KOPT-K1 (cell line): ENCODE measurements around the gene SCO2.
A peak's percentile ranks its signal among the peaks of the same experiment; 100 is the strongest.

Source experiments
- H3K27ac ChIP-seq: fragments of 200-600 bp; sonication (generic); 2 replicates; pipeline ENCODE4 v1.5.1; 2016; ENCODE audit warnings: antibody characterized with exemption, mild to moderate bottlenecking, low read depth, low read length; ENCODE audit not compliant: poor library complexity, severe bottlenecking
- H3K36me3 ChIP-seq: fragments of 200-600 bp; sonication (generic); 2 replicates; pipeline ENCODE4 v1.5.1; 2017; ENCODE audit warnings: antibody characterized with exemption, mild to moderate bottlenecking, low read length, moderate library complexity; ENCODE audit not compliant: insufficient read depth
- H3K9me3 ChIP-seq: fragments of 200-600 bp; sonication (generic); 2 replicates; pipeline ENCODE4 v1.5.1; 2017; ENCODE audit warnings: antibody characterized with exemption, low read length, mild to moderate bottlenecking; ENCODE audit not compliant: insufficient read depth, poor library complexity, severe bottlenecking

The SCO2 gene

DNA sequence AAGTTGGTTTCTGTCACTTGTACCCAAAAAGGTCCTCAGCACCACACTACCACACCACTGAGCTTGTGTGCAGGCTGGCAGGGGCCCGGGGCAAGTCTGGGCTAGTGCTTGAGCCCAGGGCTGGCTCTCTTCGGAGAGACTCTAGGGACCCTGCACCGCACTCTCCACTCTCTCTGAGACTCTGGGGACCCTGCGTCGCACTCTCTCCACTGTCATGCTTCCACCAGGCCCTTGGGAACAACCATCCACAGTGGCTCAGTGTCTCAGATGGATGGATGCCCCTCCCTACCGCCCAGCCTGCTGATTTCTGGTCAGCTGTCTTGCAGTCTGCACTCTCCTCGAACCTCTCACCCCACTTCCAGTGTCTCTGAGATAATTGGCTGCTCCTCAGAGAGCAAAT, 48.5 kb downstream of the SCO2 start:
- H3K36me3 ChIP-seq = no peaks in the 10 kb centered on the region
- H3K9me3 ChIP-seq = no peaks in the 10 kb centered on the region
- no peak overlapping the region for H3K27ac ChIP-seq

DNA sequence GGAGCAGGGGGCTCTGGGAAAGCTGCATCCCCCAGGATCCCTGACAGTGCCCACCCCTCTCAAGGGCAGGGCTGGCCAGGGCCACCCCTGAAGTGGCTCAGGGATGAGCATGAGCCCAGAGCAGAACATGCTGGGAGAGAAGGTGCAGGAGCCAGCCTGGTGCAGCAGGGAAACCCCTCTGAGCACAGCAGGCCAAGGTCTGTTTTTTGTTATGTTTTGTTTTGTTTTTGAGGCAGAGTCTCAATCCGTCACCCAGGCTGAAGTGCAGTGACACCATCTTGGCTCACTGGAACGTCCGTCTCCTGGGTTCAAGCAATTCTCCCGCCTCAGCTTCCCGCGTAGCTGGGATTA, 49.8 kb downstream of the SCO2 start:
- no peaks in the 10 kb centered on the region for H3K36me3 ChIP-seq
- no peaks in the 10 kb centered on the region for H3K9me3 ChIP-seq
- peak overlapping the region; percentile 96 for H3K27ac ChIP-seq

DNA sequence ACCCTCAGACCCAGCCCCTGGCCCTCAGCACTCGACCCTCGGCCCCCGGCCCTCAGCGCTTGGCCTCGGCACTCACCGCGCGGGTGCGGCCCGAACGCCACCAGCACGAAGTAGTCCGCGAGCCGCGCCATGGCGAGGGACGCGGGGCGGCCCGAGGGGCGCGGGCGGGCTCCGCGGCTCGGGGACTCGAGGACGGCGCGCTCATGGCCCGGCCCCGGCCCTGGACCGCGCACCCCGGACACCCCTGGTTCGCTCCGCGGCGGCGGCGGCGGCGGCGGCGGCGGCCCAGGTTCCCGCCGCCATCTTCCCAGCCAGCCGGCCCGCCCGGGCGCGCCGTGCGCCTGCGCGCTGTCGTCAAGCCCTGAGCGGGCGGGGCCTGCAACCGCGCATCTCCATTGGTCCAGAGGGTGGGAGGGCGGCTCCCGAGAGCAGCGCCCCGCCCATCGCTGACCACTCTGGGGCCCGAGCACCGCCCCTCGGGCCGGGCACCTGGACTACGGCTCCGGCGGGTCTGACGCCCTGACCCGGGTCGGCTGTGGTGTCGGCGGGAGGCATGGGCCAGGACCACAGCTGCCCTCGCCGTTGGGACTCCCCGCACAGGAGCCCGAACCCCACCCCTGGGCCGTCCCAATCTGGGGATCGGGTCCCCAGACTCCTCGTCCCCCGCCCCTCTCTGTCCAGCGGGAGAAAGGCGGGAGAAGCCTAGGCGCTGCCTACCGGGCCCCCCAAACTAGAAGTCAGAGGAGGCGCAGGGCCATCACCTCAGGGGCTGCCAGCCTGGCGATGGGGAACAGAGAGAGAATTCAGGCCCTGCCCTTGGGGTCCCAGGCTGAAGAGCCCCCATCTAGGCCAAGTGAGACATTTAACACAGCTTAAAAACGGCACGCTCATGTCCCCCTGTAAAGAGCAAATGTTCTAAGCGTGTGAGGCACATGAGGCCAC, 50.4 kb downstream of the SCO2 start, which contains the start of gene SBF1:
Gene SBF1, minus strand, starts transcription at position 326 of the 942 bp plus-strand sequence. Its CDS starts 195 bp downstream, at position 131.
- Histone ChIP-seq H3K27ac (peak within 1 kb of the TSS; percentile 96), H3K9me3 (no peaks in the 10 kb centered on the region), H3K36me3 (no peaks in the 10 kb centered on the region)

DNA sequence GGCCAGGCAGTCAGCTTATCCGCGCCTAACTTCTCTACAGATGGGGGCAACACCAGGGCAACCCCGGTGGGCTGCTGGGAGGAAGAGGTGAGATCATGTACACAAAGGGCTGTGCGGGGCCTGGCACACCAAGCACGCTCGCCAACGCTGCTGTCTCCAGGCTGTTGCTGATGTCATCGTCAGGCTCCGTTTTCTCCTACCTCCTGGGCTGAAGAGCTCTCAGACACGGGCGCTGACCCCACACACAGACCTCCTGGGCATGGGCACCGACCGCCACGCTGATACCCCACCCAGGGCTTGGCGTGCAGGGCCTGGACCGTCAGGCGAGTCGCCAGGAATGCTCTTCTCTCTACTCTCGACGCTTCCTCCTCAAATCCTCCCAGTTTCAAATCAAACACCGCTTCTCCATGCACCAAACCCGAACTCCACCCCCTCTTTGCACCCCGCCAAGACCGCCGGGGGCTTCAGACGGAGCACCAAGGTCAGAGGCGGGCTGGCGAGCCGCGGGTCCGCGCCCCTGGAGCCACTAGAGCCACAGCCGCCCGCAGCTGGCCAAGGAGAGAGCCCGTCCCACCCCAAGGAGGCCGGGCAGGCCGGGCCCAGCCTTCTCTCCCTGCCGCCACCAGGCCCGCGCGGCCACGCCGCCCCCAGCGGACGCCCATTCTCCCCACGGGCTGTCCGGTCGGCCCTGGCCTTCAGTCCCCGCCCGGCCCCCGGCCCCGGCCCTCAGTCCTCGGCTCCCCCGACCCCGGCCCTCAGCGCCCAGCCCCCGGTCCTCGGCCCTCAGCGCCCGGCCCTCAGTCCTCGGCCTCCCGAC, 51.3 kb downstream of the SCO2 start:
- H3K9me3 ChIP-seq = no peaks in the 10 kb centered on the region
- H3K27ac ChIP-seq = peak overlapping the region; percentile 96
- no peaks in the 10 kb centered on the region for H3K36me3 ChIP-seq
